ENCODE data around the gene PAF1.

PAF1 gene

GRCh38 chr19:39424934-39425333 is 34.0 kb upstream of the PAF1 start:
- H3K27ac ChIP-seq (ENCODE audit: low read length), result no peak overlapping the region
- H3F3A ChIP-seq (ENCODE audit: insufficient read depth, low read length), result no peaks in the 10 kb centered on the region
- DNase-seq, result no peak

DNA sequence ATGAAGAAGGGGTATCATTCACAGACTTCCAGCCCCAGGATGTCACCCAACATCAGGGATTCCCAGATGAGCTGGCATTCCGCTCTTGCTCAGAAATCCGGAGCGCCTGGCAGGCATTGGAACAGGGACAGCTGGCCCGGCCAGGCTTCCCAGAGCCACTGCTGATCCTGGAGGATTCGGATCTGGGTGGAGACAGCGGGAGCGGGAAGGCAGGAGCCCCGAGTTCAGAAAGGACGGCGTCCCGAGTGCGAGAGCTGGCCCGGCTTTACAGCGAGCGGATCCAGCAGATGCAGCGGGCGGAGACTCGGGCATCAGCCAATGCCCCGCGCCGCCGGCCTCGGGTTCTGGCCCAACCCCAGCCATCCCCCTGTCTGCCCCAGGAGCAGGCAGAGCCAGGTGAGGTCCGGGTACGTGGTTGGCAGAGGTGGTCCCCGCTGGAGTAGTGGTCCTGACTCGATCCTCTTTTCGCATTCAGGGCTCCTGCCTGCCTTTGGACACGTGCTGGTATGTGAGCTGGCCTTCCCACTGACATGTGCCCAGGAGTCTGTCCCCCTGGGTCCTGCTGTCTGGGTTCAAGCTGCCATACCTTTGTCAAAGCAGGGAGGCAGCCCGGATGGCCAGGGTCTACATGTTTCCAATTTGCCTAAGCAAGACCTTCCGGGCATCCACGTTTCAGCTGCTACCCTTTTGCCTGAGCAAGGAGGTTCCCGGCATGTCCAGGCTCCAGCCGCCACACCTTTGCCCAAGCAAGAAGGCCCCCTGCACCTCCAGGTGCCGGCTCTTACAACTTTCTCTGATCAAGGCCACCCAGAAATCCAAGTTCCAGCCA is 32.6 kb upstream of the PAF1 start:
- Histone ChIP-seq H3K9ac (ENCODE audit: low read length) (no peak overlapping the region), H3F3A (ENCODE audit: insufficient read depth, low read length) (no peaks in the 10 kb centered on the region), H3K27me3 (replicated peaks; ENCODE audit: insufficient read depth, low read length) (peaks cover 4% of the 10 kb centered on the region; the same call in 1 of the 2 replicates), H3K79me2 (ENCODE audit: low read length) (no peaks in the 10 kb centered on the region), H3K4me1 (ENCODE audit: low read length) (no peaks in the 10 kb centered on the region), H3K36me3 (replicated peaks; ENCODE audit: insufficient read depth, low read length) (no peaks in the 10 kb centered on the region), H4K20me1 (ENCODE audit: insufficient read depth, low read length) (no peaks in the 10 kb centered on the region), H3K27ac (ENCODE audit: low read length) (no peak overlapping the region), H3K4me2 (ENCODE audit: low read depth, low read length) (no peak overlapping the region), H3K4me3 (ENCODE audit: low read length) (no peak overlapping the region), H3K9me3 (replicated peaks; ENCODE audit: insufficient read depth, low read length) (no peaks in the 10 kb centered on the region), H2AFZ (ENCODE audit: low read length) (no peak overlapping the region), H3K9me2 (replicated peaks; ENCODE audit: insufficient read depth, low read length) (no peaks in the 10 kb centered on the region)
- DNase-seq, result no peak
- TF ChIP-seq EZH2phosphoT487 (IDR thresholded peaks at IDR 0.05; ENCODE audit: low read length), result no peak
- TF ChIP-seq EZH2 (optimal IDR thresholded peaks at IDR 0.05; ENCODE audit: low read depth, low read length), result no peak
- TF ChIP-seq, protein P1, sequence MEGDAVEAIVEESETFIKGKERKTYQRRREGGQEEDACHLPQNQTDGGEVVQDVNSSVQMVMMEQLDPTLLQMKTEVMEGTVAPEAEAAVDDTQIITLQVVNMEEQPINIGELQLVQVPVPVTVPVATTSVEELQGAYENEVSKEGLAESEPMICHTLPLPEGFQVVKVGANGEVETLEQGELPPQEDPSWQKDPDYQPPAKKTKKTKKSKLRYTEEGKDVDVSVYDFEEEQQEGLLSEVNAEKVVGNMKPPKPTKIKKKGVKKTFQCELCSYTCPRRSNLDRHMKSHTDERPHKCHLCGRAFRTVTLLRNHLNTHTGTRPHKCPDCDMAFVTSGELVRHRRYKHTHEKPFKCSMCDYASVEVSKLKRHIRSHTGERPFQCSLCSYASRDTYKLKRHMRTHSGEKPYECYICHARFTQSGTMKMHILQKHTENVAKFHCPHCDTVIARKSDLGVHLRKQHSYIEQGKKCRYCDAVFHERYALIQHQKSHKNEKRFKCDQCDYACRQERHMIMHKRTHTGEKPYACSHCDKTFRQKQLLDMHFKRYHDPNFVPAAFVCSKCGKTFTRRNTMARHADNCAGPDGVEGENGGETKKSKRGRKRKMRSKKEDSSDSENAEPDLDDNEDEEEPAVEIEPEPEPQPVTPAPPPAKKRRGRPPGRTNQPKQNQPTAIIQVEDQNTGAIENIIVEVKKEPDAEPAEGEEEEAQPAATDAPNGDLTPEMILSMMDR (IDR thresholded peaks at IDR 0.05; ENCODE audit: low read length), result no peak

More at GRCh38 chr19:39424934-39425333, 34.0 kb upstream of the PAF1 start:
- no peaks in the 10 kb centered on the region for H3K9me3 ChIP-seq (replicated peaks; ENCODE audit: insufficient read depth, low read length)
- no peak overlapping the region for H3K9ac ChIP-seq (ENCODE audit: low read length)
- H3K4me1 ChIP-seq (ENCODE audit: low read length), result no peaks in the 10 kb centered on the region
- no peak overlapping the region for H3K4me2 ChIP-seq (ENCODE audit: low read depth, low read length)
- no peaks in the 10 kb centered on the region for H3K9me2 ChIP-seq (replicated peaks; ENCODE audit: insufficient read depth, low read length)
- peaks cover 4% of the 10 kb centered on the region; the same call in 1 of the 2 replicates for H3K27me3 ChIP-seq (replicated peaks; ENCODE audit: insufficient read depth, low read length)
- H3K79me2 ChIP-seq (ENCODE audit: low read length), result no peaks in the 10 kb centered on the region
- H3K36me3 ChIP-seq (replicated peaks; ENCODE audit: insufficient read depth, low read length), result no peaks in the 10 kb centered on the region
- TF ChIP-seq EZH2phosphoT487 (IDR thresholded peaks at IDR 0.05; ENCODE audit: low read length) (no peak), EZH2 (optimal IDR thresholded peaks at IDR 0.05; ENCODE audit: low read depth, low read length) (no peak)
- TF ChIP-seq, protein P1 (IDR thresholded peaks at IDR 0.05; ENCODE audit: low read length), result no peak
- H4K20me1 ChIP-seq (ENCODE audit: insufficient read depth, low read length), result no peaks in the 10 kb centered on the region
- no peak overlapping the region for H2AFZ ChIP-seq (ENCODE audit: low read length)
- no peak overlapping the region for H3K4me3 ChIP-seq (ENCODE audit: low read length)

GRCh38 chr19:39422020-39422419 is 31.1 kb upstream of the PAF1 start:
- Histone ChIP-seq H3K4me3 (ENCODE audit: low read length) (no peak overlapping the region), H4K20me1 (ENCODE audit: insufficient read depth, low read length) (no peaks in the 10 kb centered on the region), H2AFZ (ENCODE audit: low read length) (no peak overlapping the region), H3K9ac (ENCODE audit: low read length) (no peak overlapping the region), H3K36me3 (replicated peaks; ENCODE audit: insufficient read depth, low read length) (no peaks in the 10 kb centered on the region), H3K9me3 (replicated peaks; ENCODE audit: insufficient read depth, low read length) (no peaks in the 10 kb centered on the region), H3K27ac (ENCODE audit: low read length) (no peak overlapping the region), H3K4me1 (ENCODE audit: low read length) (no peaks in the 10 kb centered on the region), H3K4me2 (ENCODE audit: low read depth, low read length) (no peak overlapping the region), H3K79me2 (ENCODE audit: low read length) (no peaks in the 10 kb centered on the region), H3F3A (ENCODE audit: insufficient read depth, low read length) (no peaks in the 10 kb centered on the region), H3K27me3 (replicated peaks; ENCODE audit: insufficient read depth, low read length) (peaks cover 4% of the 10 kb centered on the region; the same call in 1 of the 2 replicates), H3K9me2 (replicated peaks; ENCODE audit: insufficient read depth, low read length) (no peaks in the 10 kb centered on the region)
- TF ChIP-seq, protein P1 (IDR thresholded peaks at IDR 0.05; ENCODE audit: low read length), result no peak
- TF ChIP-seq EZH2 (optimal IDR thresholded peaks at IDR 0.05; ENCODE audit: low read depth, low read length) (no peak), EZH2phosphoT487 (IDR thresholded peaks at IDR 0.05; ENCODE audit: low read length) (no peak)
- no peak for DNase-seq

Measured in MM.1S (cell line).